ENCODE data around the gene CD68. TPM values are rescaled to one million over a fixed set of nuclear protein-coding genes. Genes with fewer than 3 reads are reported as not detected.
A peak's percentile ranks its signal among the peaks of the same experiment; 100 is the strongest.

The CD68 gene
- total RNA-seq, 1 donor from 2014 or later: 1.1 TPM

DNA sequence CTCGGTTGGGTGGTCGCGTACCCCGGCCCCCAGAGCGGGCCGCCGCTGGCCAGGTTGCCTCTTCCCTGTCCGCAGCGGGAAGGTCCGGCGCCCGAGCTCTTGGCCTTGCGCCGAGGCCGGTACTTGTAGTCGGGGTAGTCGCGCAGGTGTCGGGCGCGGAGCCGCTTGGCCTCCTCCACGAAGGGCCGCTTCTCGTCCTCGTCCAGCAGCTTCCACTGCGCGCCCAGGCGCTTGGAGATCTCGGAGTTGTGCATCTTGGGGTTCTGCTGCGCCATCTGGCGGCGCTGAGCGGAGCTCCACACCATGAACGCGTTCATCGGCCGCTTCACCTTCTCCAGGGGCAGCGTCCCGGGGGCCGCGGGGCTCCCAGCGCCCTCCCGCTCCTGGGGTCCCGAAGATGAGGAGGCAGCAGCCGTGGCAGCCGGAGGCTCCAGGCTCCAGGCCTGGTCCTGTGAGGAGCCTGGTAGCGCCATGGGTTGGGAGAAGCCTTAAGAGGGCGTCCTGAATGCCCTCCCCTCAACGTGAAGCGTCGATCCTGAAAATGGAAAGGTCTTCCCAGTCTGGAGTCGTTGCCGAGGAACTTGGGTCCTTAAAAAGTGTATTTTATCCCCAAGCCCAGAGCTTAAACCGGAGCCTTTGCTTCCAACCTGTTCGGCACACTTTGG lies 9.9 kb downstream of the CD68 start:
- TF ChIP-seq, protein P1, sequence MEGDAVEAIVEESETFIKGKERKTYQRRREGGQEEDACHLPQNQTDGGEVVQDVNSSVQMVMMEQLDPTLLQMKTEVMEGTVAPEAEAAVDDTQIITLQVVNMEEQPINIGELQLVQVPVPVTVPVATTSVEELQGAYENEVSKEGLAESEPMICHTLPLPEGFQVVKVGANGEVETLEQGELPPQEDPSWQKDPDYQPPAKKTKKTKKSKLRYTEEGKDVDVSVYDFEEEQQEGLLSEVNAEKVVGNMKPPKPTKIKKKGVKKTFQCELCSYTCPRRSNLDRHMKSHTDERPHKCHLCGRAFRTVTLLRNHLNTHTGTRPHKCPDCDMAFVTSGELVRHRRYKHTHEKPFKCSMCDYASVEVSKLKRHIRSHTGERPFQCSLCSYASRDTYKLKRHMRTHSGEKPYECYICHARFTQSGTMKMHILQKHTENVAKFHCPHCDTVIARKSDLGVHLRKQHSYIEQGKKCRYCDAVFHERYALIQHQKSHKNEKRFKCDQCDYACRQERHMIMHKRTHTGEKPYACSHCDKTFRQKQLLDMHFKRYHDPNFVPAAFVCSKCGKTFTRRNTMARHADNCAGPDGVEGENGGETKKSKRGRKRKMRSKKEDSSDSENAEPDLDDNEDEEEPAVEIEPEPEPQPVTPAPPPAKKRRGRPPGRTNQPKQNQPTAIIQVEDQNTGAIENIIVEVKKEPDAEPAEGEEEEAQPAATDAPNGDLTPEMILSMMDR (IDR thresholded peaks at IDR 0.05): peak; percentile 90
- Mint-ChIP-seq H3K9me3 (ENCODE audit: unreplicated experiment) (no peaks in the 10 kb centered on the region), H3K36me3 (ENCODE audit: unreplicated experiment) (peaks cover 25% of the 10 kb centered on the region), H3K4me3 (ENCODE audit: unreplicated experiment) (no peak overlapping the region), H3K4me1 (ENCODE audit: unreplicated experiment) (peaks cover 34% of the 10 kb centered on the region), H3K27me3 (ENCODE audit: unreplicated experiment) (no peaks in the 10 kb centered on the region), H3K27ac (ENCODE audit: unreplicated experiment) (peak overlapping the region; percentile 23)
- peak; percentile 91 for DNase-seq (ENCODE audit: extremely low spot score, unreplicated experiment)

DNA sequence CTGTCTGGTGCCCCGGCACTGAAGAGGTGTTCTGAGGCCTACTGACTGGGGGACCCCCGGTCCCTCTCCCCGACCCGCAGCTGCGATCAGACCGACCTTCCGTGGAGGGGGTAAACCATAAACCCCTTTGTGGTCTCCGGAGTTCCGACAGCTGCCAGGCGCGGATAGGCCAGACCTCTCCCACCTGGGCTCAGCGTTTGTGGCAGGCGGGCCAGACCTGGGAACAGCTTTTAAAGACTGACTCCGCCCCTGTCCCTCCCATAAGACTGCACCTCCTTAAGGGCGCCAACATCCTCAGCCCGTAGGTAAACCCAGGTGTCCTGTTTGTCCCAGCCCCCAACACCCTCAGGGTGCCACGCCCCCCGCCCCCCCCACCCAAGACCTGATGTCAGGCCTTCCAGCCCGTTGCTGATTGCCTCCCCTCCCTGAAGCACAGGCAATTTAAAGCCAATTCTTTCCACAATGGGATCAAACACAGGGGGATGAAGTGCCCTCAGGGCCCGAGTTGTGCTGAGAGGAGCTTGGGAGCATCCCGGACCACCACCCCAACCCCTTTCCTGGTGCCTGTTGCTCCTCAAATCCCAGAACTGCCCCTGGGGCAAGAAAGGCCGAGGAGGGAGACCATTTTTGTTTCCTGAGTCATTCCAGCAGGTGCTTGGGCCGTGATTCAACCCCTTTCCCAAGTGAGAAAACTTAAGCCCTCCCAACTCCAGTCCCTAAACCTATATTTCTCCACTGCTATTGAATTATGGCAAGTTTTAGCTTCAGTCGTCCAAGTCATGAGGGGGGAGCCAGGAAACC lies 10.7 kb downstream of the CD68 start, which contains the start of gene SOX15:
SOX15 (minus strand) TSS at position 204 of the 801 bp plus-strand sequence. CDS start 418 bp downstream, outside the sequence.
- Mint-ChIP-seq H3K9me3 (ENCODE audit: unreplicated experiment) (no peaks in the 10 kb centered on the region), H3K27ac (ENCODE audit: unreplicated experiment) (peak within 1 kb of the TSS; percentile 83), H3K36me3 (ENCODE audit: unreplicated experiment) (peaks cover 28% of the 10 kb centered on the region), H3K27me3 (ENCODE audit: unreplicated experiment) (no peaks in the 10 kb centered on the region), H3K4me1 (ENCODE audit: unreplicated experiment) (peaks cover 27% of the 10 kb centered on the region), H3K4me3 (ENCODE audit: unreplicated experiment) (no peak within 1 kb of the TSS)
- TF ChIP-seq, protein P1 (IDR thresholded peaks at IDR 0.05): no peak
- DNase-seq (ENCODE audit: extremely low spot score, unreplicated experiment): no peak

DNA sequence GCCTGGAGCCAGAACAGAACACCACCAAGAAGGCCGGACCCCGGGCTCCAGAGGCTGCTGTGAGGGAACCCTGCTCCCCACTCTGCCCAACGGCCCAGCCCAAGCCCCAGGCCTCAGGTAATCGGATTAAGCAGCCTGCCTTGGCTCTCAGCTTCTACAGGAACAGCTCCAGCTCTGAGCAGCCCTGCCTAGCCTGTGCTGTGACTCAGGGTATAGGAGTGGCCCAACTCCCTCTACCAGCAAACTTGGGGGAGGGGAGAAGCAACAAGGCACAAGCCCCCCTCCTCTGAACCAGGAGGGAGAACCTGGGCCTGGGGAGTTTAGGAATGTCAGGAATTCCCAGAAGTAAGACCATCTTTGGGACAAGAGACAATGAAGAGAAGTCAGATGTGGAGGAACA lies 11.3 kb downstream of the CD68 start:
- no peaks in the 10 kb centered on the region for H3K9me3 Mint-ChIP-seq (ENCODE audit: unreplicated experiment)
- no peak for DNase-seq (ENCODE audit: extremely low spot score, unreplicated experiment)

DNA sequence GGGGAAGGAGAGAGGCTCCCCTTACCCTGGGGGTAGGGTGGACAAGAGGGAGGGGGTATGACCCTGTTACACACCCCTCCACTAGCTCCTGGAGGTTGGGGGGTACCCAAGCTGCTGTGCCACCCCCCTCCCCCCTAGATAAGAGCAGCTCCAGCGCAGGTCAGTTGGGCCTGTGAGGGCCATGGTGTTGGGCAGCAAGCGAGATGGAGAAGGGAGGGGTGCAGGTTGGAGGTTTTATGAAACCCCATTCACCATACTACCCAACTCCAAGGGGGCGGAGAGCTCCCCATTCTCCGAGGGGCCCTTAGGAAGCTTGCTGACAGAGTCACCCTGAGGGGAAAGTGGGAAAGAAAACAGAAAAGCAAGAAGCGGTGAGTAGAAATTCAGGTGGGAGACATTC lies 12.2 kb downstream of the CD68 start:
- Mint-ChIP-seq H3K4me3 (ENCODE audit: unreplicated experiment) (no peak overlapping the region), H3K9me3 (ENCODE audit: unreplicated experiment) (no peaks in the 10 kb centered on the region), H3K36me3 (ENCODE audit: unreplicated experiment) (peaks cover 36% of the 10 kb centered on the region), H3K27ac (ENCODE audit: unreplicated experiment) (peak overlapping the region; percentile 71), H3K27me3 (ENCODE audit: unreplicated experiment) (no peaks in the 10 kb centered on the region), H3K4me1 (ENCODE audit: unreplicated experiment) (peaks cover 25% of the 10 kb centered on the region)
- no peak for DNase-seq (ENCODE audit: extremely low spot score, unreplicated experiment)
- TF ChIP-seq, protein P1 (IDR thresholded peaks at IDR 0.05): no peak

More for the DNA sequence above, 11.3 kb downstream of the CD68 start:
- peak overlapping the region; percentile 83 for H3K27ac Mint-ChIP-seq (ENCODE audit: unreplicated experiment)
- H3K36me3 Mint-ChIP-seq (ENCODE audit: unreplicated experiment): peaks cover 34% of the 10 kb centered on the region
- H3K27me3 Mint-ChIP-seq (ENCODE audit: unreplicated experiment): no peaks in the 10 kb centered on the region
- peaks cover 25% of the 10 kb centered on the region for H3K4me1 Mint-ChIP-seq (ENCODE audit: unreplicated experiment)
- no peak overlapping the region for H3K4me3 Mint-ChIP-seq (ENCODE audit: unreplicated experiment)
- TF ChIP-seq, protein P1 (IDR thresholded peaks at IDR 0.05): no peak

DNA sequence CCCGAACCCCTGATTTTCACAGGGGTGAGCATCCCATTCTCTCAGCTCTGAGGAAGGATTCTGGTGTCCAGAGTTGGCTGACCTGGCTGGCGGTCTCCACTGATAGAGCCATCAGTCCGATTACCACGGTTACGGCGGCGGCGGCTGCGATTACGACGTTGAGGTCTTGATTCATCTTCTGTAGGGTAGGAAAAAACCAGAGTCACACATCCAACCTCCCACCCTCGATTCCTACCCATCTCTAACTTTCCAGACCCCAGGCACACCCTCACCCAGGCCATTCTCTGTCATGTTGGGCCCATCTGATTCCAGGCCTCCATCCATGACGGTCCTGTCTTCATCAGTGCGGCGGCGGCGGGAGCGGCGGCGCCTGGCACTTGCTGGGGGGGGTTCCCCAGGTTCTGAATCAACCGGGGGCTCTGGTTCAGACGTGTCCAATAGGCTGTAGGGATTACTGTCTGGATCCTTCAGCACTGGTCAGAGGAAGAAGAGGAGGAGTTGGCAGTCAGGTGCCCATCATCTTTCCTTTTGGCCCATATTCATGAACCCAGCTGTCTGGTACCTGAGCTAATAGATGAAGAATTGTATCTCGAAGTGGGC lies 13.1 kb downstream of the CD68 start:
- H3K4me3 Mint-ChIP-seq (ENCODE audit: unreplicated experiment): no peak overlapping the region
- TF ChIP-seq, protein P1 (IDR thresholded peaks at IDR 0.05): no peak
- H3K36me3 Mint-ChIP-seq (ENCODE audit: unreplicated experiment): peaks cover 39% of the 10 kb centered on the region
- H3K27me3 Mint-ChIP-seq (ENCODE audit: unreplicated experiment): no peaks in the 10 kb centered on the region
- peaks cover 20% of the 10 kb centered on the region for H3K4me1 Mint-ChIP-seq (ENCODE audit: unreplicated experiment)
- no peaks in the 10 kb centered on the region for H3K9me3 Mint-ChIP-seq (ENCODE audit: unreplicated experiment)
- H3K27ac Mint-ChIP-seq (ENCODE audit: unreplicated experiment): no peak overlapping the region
- no peak for DNase-seq (ENCODE audit: extremely low spot score, unreplicated experiment)

All from osteocyte (in vitro differentiated cells).